Measurements from ENCODE around the gene SSTR3.

DNA sequence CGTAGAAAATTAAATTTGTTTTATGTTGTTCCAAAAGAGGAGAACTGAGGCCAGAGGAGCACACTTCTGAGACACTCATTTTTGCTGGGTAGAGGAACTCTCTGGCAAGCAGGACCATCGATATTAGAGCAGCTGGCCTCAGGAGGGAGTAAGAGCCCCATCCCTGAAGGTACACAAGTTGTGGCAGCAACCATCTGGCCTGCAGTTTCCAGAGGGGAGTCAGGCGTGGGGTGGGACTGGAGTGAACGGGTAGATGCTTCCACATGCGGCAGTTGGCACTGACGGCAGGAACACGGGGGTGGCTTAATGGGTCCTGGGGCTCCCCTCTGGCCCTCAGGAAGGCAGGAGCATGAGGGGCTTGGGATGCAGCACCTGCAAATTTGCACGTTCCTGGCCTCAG, 13.2 kb upstream of the SSTR3 start:
- TF ChIP-seq ZNF772 (CRISPR knock-in tag; IDR thresholded peaks at IDR 0.05): no peak
- TF ChIP-seq, protein P1, sequence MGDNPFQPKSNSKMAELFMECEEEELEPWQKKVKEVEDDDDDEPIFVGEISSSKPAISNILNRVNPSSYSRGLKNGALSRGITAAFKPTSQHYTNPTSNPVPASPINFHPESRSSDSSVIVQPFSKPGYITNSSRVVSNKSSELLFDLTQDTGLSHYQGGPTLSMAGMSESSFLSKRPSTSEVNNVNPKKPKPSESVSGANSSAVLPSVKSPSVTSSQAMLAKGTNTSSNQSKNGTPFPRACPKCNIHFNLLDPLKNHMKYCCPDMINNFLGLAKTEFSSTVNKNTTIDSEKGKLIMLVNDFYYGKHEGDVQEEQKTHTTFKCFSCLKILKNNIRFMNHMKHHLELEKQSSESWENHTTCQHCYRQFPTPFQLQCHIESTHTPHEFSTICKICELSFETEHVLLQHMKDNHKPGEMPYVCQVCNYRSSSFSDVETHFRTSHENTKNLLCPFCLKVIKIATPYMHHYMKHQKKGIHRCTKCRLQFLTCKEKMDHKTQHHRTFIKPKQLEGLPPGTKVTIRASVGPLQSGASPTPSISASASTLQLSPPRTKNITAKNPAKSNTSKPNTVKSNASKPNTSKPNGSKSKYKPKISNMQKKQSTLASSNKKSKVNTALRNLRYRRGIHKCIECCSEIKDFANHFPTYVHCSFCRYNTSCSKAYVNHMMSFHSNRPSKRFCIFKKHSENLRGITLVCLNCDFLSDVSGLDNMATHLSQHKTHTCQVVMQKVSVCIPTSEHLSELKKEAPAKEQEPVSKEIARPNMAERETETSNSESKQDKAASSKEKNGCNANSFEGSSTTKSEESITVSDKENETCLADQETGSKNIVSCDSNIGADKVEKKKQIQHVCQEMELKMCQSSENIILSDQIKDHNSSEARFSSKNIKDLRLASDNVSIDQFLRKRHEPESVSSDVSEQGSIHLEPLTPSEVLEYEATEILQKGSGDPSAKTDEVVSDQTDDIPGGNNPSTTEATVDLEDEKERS (CRISPR knock-in tag; IDR thresholded peaks at IDR 0.05): no peak
- no peak for TF ChIP-seq GTF2F1 (IDR thresholded peaks at IDR 0.05; ENCODE audit: low read length)
